ENCODE results near the gene CS. TPM values are rescaled to one million over a fixed set of nuclear protein-coding genes. Genes with fewer than 3 reads are reported as not detected.

Gene CS
- total and polyA plus RNA-seq, 2 of the 4 experiments (the other 2 are of a cell fraction): 139 to 146 TPM

GRCh38 chr12:56282030-56282429 lies 18.1 kb downstream of the CS start:
- H3K56ac ChIP-seq (ENCODE audit: extremely low read depth, insufficient read depth, low read length): no peak overlapping the region
- H4K20me1 ChIP-seq (ENCODE audit: insufficient read depth, low read length): peaks cover 8% of the 10 kb centered on the region; the same call in 1 of the 2 replicates
- ChIA-PET CTCF (interaction anchor here (1.1 kb wide), 1 partner anchor 17 kb away, joined by 4 read pairs; no protein-coding TSS in a partner anchor), POLR2A (ENCODE audit: unreplicated experiment) (no interaction called here)
- no peak overlapping the region for H2AK5ac ChIP-seq (ENCODE audit: low read depth, low read length)
- no peak overlapping the region for H2BK20ac ChIP-seq (ENCODE audit: low read depth, low read length)
- in situ Hi-C loops (cut with MboI; ENCODE audit: low sequenced_read_pairs): no loop called here
- ATAC-seq (ENCODE audit: low read depth) (no peak), DNase-seq (no peak)
- no peak overlapping the region for H3K4ac ChIP-seq (ENCODE audit: low read depth, low read length)
- H2AK9ac ChIP-seq (replicated peaks; ENCODE audit: low read depth, low read length, poor library complexity): no peak overlapping the region
- TF ChIP-seq, protein P1, sequence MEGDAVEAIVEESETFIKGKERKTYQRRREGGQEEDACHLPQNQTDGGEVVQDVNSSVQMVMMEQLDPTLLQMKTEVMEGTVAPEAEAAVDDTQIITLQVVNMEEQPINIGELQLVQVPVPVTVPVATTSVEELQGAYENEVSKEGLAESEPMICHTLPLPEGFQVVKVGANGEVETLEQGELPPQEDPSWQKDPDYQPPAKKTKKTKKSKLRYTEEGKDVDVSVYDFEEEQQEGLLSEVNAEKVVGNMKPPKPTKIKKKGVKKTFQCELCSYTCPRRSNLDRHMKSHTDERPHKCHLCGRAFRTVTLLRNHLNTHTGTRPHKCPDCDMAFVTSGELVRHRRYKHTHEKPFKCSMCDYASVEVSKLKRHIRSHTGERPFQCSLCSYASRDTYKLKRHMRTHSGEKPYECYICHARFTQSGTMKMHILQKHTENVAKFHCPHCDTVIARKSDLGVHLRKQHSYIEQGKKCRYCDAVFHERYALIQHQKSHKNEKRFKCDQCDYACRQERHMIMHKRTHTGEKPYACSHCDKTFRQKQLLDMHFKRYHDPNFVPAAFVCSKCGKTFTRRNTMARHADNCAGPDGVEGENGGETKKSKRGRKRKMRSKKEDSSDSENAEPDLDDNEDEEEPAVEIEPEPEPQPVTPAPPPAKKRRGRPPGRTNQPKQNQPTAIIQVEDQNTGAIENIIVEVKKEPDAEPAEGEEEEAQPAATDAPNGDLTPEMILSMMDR (conservative IDR thresholded peaks at IDR 0.05; ENCODE audit: low read depth, low read length): no peak
- no peak for TF ChIP-seq RFX5 (IDR thresholded peaks at IDR 0.05; ENCODE audit: low read depth, low read length)
- TF ChIP-seq FOS (IDR thresholded peaks at IDR 0.05; ENCODE audit: low read depth, low read length): no peak
- no peak for TF ChIP-seq MAFK (IDR thresholded peaks at IDR 0.05; ENCODE audit: low read depth, low read length)
- H2AFZ ChIP-seq (replicated peaks; ENCODE audit: low read length, poor library complexity): no peak overlapping the region
- WGBS, 2 experiments (ENCODE audit: extremely low coverage in 2 of 2, insufficient read length in 1 of 2): 100% methylated on average over 1 of the region's 6 CpGs; no CpG with 5 or more reads in 1 of the 2 experiments
- no TSS peak for BruUV-seq (replicated peaks)
- peaks cover 53% of the 10 kb centered on the region for H3K36me3 ChIP-seq (ENCODE audit: control insufficient read depth, insufficient read depth, low read length)
- H3K27me3 ChIP-seq (ENCODE audit: control insufficient read depth, insufficient read depth, low read length): no peaks in the 10 kb centered on the region
- dilution Hi-C loops (cut with HindIII; ENCODE audit: low sequenced_read_pairs, unreplicated experiment): no loop called here
- H3K9me1 ChIP-seq (ENCODE audit: insufficient read depth, low read length): no peaks in the 10 kb centered on the region
- no peak overlapping the region for H4K8ac ChIP-seq (ENCODE audit: low read depth in 2 of 2, low read length in 2 of 2)
- H2BK120ac ChIP-seq (ENCODE audit: low read depth, low read length): no peak overlapping the region
- H3K4me1 ChIP-seq (ENCODE audit: control insufficient read depth, insufficient read depth, low read length): peaks cover 4% of the 10 kb centered on the region; the same call in 1 of the 2 replicates
- H3K9ac ChIP-seq (ENCODE audit: low read depth, low read length): no peak overlapping the region
- no peak overlapping the region for H3K14ac ChIP-seq (replicated peaks; ENCODE audit: low read depth, low read length)
- no peak overlapping the region for H2BK5ac ChIP-seq (ENCODE audit: low read depth, low read length, poor library complexity, severe bottlenecking)
- H3K4me3 ChIP-seq (ENCODE audit: insufficient read depth, low read depth, low read length): no peak overlapping the region
- H3K4me2 ChIP-seq (ENCODE audit: low read depth, low read length): no peak overlapping the region
- peaks cover 17 to 22% of the 10 kb centered on the region in 2 experiments for H3K79me1 ChIP-seq (ENCODE audit: low read depth in 1 of 2, low read length in 2 of 2)
- intact Hi-C loops (cut with micrococcal nuclease): no loop called here
- H3K27ac ChIP-seq (ENCODE audit: insufficient read depth, low read length): no peak overlapping the region
- H3K23ac ChIP-seq (ENCODE audit: low read depth, low read length): no peak overlapping the region
- no peaks in the 10 kb centered on the region for H3K9me3 ChIP-seq (ENCODE audit: control insufficient read depth, insufficient read depth, low read length)
- no peak overlapping the region for H4K91ac ChIP-seq (ENCODE audit: insufficient read depth, low read depth, low read length)
- H3K18ac ChIP-seq (ENCODE audit: low read depth, low read length): no peak overlapping the region
- no peak overlapping the region for H4K5ac ChIP-seq (ENCODE audit: low read depth, low read length)
- H2BK15ac ChIP-seq (ENCODE audit: low read depth, low read length): no peak overlapping the region
